VCaP (cell line): Measurements from ENCODE around the gene IBSP.
A peak's percentile ranks its signal among the peaks of the same experiment; 100 is the strongest.

Source experiments
- H3K27ac ChIP-seq: fragments of 450-650 bp; 2 replicates; pipeline ENCODE4 v1.5.1; 2017
- TF ChIP-seq, protein P1 (sequence below): fragments of 450-650 bp; conservative IDR thresholded peaks from 2 replicates; pipeline ENCODE4 v1.5.1; 2017; ENCODE audit warnings: mild to moderate bottlenecking, moderate library complexity

The IBSP gene

DNA sequence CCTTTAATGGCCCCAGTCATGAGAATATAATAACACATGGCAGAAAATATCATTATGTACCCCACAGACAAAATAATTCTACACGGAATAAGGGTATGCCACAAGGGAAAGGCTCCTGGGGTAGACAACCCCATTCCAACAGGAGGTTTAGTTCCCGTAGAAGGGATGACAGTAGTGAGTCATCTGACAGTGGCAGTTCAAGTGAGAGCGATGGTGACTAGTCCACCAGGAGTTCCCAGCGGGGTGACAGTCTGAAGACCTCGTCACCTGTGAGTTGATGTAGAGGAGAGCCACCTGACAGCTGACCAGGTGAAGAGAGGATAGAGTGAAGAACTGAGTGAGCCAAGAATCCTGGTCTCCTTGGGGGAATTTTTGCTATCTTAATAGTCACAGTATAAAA, 46.9 kb downstream of the IBSP start:
- H3K27ac ChIP-seq: no peak overlapping the region

DNA sequence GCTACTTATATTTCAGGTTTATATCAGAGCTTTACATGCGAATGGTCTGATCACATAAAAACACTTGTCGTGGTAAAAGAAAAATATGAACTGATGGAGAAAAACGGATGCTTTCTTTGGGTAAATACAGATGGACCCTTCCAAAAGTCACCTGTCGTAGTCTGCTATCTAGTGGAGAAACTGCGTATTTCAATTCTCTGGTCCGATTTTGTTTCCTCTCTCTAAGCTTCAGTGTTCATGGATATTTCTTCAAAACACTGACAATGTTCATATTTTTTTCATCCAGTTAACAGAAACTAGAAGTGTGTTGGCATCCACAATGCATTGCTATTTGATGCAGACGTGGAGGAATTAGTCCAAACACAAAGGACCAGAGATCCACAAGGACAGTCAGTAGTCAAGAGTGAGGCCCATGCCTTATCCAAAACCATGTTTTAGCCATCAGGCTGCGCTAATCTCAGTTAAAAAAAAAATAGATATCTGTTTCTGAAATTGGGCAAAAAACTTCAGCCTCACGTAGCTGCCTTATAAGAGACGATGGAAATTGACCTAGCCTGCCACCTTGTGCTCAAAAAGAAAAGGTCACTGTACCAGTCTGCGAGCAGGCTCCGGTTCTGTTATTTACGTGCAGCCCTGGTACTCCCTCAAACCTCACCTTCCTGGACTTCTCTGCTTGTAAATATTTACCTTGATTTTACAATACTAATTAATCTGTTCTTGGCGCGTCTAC, 49.4 kb downstream of the IBSP start:
- TF ChIP-seq, protein P1, sequence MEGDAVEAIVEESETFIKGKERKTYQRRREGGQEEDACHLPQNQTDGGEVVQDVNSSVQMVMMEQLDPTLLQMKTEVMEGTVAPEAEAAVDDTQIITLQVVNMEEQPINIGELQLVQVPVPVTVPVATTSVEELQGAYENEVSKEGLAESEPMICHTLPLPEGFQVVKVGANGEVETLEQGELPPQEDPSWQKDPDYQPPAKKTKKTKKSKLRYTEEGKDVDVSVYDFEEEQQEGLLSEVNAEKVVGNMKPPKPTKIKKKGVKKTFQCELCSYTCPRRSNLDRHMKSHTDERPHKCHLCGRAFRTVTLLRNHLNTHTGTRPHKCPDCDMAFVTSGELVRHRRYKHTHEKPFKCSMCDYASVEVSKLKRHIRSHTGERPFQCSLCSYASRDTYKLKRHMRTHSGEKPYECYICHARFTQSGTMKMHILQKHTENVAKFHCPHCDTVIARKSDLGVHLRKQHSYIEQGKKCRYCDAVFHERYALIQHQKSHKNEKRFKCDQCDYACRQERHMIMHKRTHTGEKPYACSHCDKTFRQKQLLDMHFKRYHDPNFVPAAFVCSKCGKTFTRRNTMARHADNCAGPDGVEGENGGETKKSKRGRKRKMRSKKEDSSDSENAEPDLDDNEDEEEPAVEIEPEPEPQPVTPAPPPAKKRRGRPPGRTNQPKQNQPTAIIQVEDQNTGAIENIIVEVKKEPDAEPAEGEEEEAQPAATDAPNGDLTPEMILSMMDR: peak; percentile 89
- H3K27ac ChIP-seq: peak overlapping the region; percentile 69

More for the DNA sequence above, 46.9 kb downstream of the IBSP start:
- TF ChIP-seq, protein P1: no peak

DNA sequence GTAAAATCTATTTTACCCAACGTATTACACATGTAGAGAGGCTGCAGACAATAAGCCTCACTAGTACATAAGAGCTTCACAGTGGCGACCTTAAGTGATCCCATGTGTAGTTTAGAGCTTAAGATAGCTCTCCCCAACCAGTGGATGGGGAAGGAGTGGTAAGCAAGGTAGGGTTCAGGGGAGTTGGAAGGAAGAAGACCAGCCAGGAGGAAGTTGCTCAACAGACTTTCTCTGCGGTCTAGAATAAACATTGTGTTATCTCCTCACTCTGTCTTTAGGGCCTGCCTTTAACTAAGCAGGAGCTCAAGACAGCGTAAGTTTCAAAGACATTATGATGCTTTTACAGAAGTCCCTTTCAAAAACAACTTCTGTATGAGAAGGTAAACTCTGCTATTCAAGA, 50.3 kb downstream of the IBSP start:
- TF ChIP-seq, protein P1: no peak

DNA sequence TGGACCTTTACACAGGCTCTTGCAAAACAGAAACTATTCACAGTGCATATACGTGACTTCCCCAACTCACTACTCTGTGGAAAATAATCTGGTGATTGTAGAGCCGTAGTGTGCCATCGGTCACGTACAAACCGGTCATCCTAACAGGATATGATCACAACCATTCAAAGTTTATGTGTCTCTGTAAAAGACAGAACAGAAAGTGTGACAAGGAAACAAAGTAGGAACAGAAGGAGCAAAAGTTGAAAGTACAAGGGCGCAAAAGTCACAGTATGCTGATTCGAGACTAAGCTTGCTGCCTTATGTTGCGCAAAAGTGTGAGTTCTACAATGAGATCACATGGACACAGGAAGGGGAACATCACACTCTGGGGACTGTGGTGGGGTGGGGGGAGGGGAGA, 52.0 kb downstream of the IBSP start:
- TF ChIP-seq, protein P1: no peak
- H3K27ac ChIP-seq: peak overlapping the region; percentile 69; the same call in 1 of the 2 replicates

More for the DNA sequence above, 50.3 kb downstream of the IBSP start:
- peak overlapping the region; percentile 69 for H3K27ac ChIP-seq

DNA sequence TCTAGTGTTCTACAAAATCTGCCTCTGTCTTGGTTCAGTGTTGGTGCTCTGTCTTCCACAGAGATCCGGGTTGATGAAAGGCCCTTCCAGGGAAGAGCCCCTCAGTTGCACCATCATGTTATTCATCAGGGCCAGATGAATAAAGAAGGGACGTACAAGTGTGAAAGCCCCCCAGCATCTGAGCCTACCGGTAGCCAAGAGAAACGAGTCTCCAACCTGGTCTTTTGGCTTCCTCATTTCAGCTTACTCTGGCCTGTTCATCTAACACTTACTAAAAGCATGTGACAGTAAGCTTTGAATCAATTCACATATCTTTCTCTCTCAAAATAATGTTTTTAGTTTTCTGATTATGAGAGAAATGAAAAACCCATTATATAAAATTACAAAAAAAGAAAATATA, 52.6 kb downstream of the IBSP start:
- H3K27ac ChIP-seq: no peak overlapping the region; the same call in 1 of the 2 replicates
- TF ChIP-seq, protein P1: no peak

DNA sequence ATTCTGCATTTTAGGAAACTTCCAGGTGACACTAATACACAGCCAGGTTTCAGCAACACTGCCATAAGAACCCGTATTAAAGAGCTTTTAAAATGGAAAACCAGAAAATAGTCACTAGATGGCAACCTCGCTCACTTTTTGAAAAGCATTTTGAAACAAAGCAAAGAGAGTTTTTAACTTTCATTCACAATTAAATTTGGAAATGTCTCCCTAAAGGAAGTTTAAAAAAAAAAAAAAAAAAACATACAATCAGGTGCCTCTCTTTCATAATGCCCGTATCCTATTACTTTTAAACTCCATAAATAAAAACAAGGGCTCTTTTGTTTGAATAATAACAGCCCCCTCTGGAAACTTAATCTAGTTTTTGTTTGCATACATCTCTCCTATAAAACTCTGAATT, 53.8 kb downstream of the IBSP start:
- H3K27ac ChIP-seq: peak overlapping the region; percentile 45
- TF ChIP-seq, protein P1: peak; percentile 79

DNA sequence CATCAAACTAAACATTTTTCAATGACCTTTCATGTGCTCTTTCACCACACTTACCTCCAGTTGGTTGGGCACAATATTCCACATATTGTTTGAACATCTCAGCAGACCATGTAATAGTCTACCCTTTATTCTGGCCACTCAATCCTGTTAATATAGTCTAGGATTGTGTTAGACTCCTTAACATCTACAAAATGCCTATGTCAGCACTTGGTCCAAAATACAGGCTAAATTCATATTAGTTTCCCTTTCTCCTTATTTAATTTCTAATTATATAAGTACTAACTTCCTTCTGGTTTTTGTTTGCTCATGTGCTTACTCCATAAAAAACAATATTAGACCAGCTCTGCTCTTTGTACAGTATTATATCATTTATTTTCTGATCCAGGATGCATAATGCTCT, 54.5 kb downstream of the IBSP start:
- TF ChIP-seq, protein P1: no peak
- H3K27ac ChIP-seq: peak overlapping the region; percentile 45
